Measurements from ENCODE around the gene DCUN1D4.

The DCUN1D4 gene

GRCh38 chr4:51907006-51907669, 64.2 kb downstream of the DCUN1D4 start:
- no peaks in the 10 kb centered on the region for H3K79me2 ChIP-seq (ENCODE audit: insufficient read depth, low read depth)
- H3K9ac ChIP-seq: no peak overlapping the region
- no peak for TF ChIP-seq CTCF (conservative IDR thresholded peaks at IDR 0.05; ENCODE audit: low read depth, low read length)
- H3K27me3 ChIP-seq (ENCODE audit: insufficient read depth, low read depth): no peaks in the 10 kb centered on the region
- no peak overlapping the region for H3K27ac ChIP-seq
- H4K20me1 ChIP-seq (ENCODE audit: insufficient read depth): no peaks in the 10 kb centered on the region
- no peak overlapping the region for H3K4me2 ChIP-seq
- H3K4me3 ChIP-seq (IDR thresholded peaks at IDR 0.05; ENCODE audit: insufficient read depth, low read depth, low read length): no peak overlapping the region
- H2AFZ ChIP-seq (ENCODE audit: low read depth): no peak overlapping the region
- peaks cover 4% of the 10 kb centered on the region; the same call in 1 of the 2 replicates for H3K36me3 ChIP-seq (ENCODE audit: insufficient read depth)
- no peaks in the 10 kb centered on the region for H3K4me1 ChIP-seq (ENCODE audit: low read depth, poor library complexity, severe bottlenecking)

GRCh38 chr4:51909236-51909703, 66.3 kb downstream of the DCUN1D4 start:
- no peak overlapping the region for H3K4me2 ChIP-seq
- H3K36me3 ChIP-seq (ENCODE audit: insufficient read depth): peaks cover 4% of the 10 kb centered on the region; the same call in 1 of the 2 replicates
- H3K9ac ChIP-seq: no peak overlapping the region

GRCh38 chr4:51918251-51918650, 75.3 kb downstream of the DCUN1D4 start:
- Histone ChIP-seq H3K79me2 (ENCODE audit: insufficient read depth, low read depth) (no peaks in the 10 kb centered on the region), H3K36me3 (ENCODE audit: insufficient read depth) (no peaks in the 10 kb centered on the region; the same call in 1 of the 2 replicates), H3K27me3 (ENCODE audit: insufficient read depth, low read depth) (no peaks in the 10 kb centered on the region), H4K20me1 (ENCODE audit: insufficient read depth) (no peaks in the 10 kb centered on the region), H3K4me3 (IDR thresholded peaks at IDR 0.05; ENCODE audit: insufficient read depth, low read depth, low read length) (no peak overlapping the region), H3K9ac (no peak overlapping the region), H3K4me1 (ENCODE audit: low read depth, poor library complexity, severe bottlenecking) (no peaks in the 10 kb centered on the region), H3K27ac (no peak overlapping the region), H2AFZ (ENCODE audit: low read depth) (no peak overlapping the region), H3K4me2 (no peak overlapping the region)
- TF ChIP-seq CTCF (conservative IDR thresholded peaks at IDR 0.05; ENCODE audit: low read depth, low read length): no peak

More at GRCh38 chr4:51909236-51909703, 66.3 kb downstream of the DCUN1D4 start:
- Histone ChIP-seq H3K27me3 (ENCODE audit: insufficient read depth, low read depth) (no peaks in the 10 kb centered on the region), H2AFZ (ENCODE audit: low read depth) (no peak overlapping the region), H3K4me3 (IDR thresholded peaks at IDR 0.05; ENCODE audit: insufficient read depth, low read depth, low read length) (no peak overlapping the region), H3K79me2 (ENCODE audit: insufficient read depth, low read depth) (no peaks in the 10 kb centered on the region), H4K20me1 (ENCODE audit: insufficient read depth) (no peaks in the 10 kb centered on the region), H3K4me1 (ENCODE audit: low read depth, poor library complexity, severe bottlenecking) (no peaks in the 10 kb centered on the region), H3K27ac (no peak overlapping the region)
- no peak for TF ChIP-seq CTCF (conservative IDR thresholded peaks at IDR 0.05; ENCODE audit: low read depth, low read length)

GRCh38 chr4:51923343-51923742, 80.4 kb downstream of the DCUN1D4 start:
- H3K4me3 ChIP-seq (IDR thresholded peaks at IDR 0.05; ENCODE audit: insufficient read depth, low read depth, low read length): no peak overlapping the region
- no peak overlapping the region for H3K9ac ChIP-seq
- no peaks in the 10 kb centered on the region for H3K4me1 ChIP-seq (ENCODE audit: low read depth, poor library complexity, severe bottlenecking)
- H4K20me1 ChIP-seq (ENCODE audit: insufficient read depth): no peaks in the 10 kb centered on the region
- no peak for TF ChIP-seq CTCF (conservative IDR thresholded peaks at IDR 0.05; ENCODE audit: low read depth, low read length)
- H3K79me2 ChIP-seq (ENCODE audit: insufficient read depth, low read depth): no peaks in the 10 kb centered on the region
- no peaks in the 10 kb centered on the region for H3K27me3 ChIP-seq (ENCODE audit: insufficient read depth, low read depth)
- no peak overlapping the region for H2AFZ ChIP-seq (ENCODE audit: low read depth)
- no peak overlapping the region for H3K27ac ChIP-seq
- H3K4me2 ChIP-seq: no peak overlapping the region
- no peaks in the 10 kb centered on the region for H3K36me3 ChIP-seq (ENCODE audit: insufficient read depth)
